ENCODE data around the gene IQCH. TPM values are rescaled to one million over a fixed set of nuclear protein-coding genes. Genes with fewer than 3 reads are reported as not detected.

The IQCH gene
- total RNA-seq, 4 donors from 2014 or later: 0.27 to 4.6 (median 1.1) TPM; not detected in 1

GRCh38 chr15:67304778-67305177, 50.2 kb downstream of the IQCH start:
- H3K9me3 ChIP-seq: no peaks in the 10 kb centered on the region
- no peaks in the 10 kb centered on the region for H3K27me3 ChIP-seq
- peaks cover 0 to 18% (median 0%) of the 10 kb centered on the region in 3 donors for H3K4me1 ChIP-seq
- no peak overlapping the region for H3K27ac ChIP-seq
- no peak for TF ChIP-seq POLR2AphosphoS5 (IDR thresholded peaks at IDR 0.05)
- TF ChIP-seq POLR2A (IDR thresholded peaks at IDR 0.05): no peak
- TF ChIP-seq EP300 (IDR thresholded peaks at IDR 0.05): no peak
- no peak for TF ChIP-seq CTCF (IDR thresholded peaks at IDR 0.05)
- no peak overlapping the region for H3K4me3 ChIP-seq
- no peaks in the 10 kb centered on the region for H3K36me3 ChIP-seq
- no peak for ATAC-seq

- 0% methylated on average over 1 of the region's 1 CpG for WGBS, 2 donors (ENCODE audit: low coverage in 1 of 2)
- Histone ChIP-seq H3K27ac (no peak overlapping the region), H3K4me3 (no peak overlapping the region), H3K27me3 (no peaks in the 10 kb centered on the region), H3K4me1 (peaks cover 0 to 18% (median 0%) of the 10 kb centered on the region in 3 donors), H3K36me3 (no peaks in the 10 kb centered on the region), H3K9me3 (no peaks in the 10 kb centered on the region)
- no peak for ATAC-seq
- TF ChIP-seq EP300 (IDR thresholded peaks at IDR 0.05) (no peak), POLR2A (IDR thresholded peaks at IDR 0.05) (no peak), POLR2AphosphoS5 (IDR thresholded peaks at IDR 0.05) (no peak), CTCF (IDR thresholded peaks at IDR 0.05) (no peak)
These were observed 50.9 kb downstream of the IQCH start for GRCh38 chr15:67305506-67305905.

- no peak for ATAC-seq
- Histone ChIP-seq H3K27ac (no peak overlapping the region), H3K36me3 (no peaks in the 10 kb centered on the region), H3K27me3 (no peaks in the 10 kb centered on the region), H3K9me3 (no peaks in the 10 kb centered on the region), H3K4me1 (peaks cover 0 to 18% (median 0%) of the 10 kb centered on the region in 3 donors), H3K4me3 (no peak overlapping the region)
- WGBS, 2 donors (ENCODE audit: low coverage in 1 of 2): 32 to 44% methylated on average over 1 of the region's 1 CpG
- TF ChIP-seq POLR2A (IDR thresholded peaks at IDR 0.05) (no peak), EP300 (IDR thresholded peaks at IDR 0.05) (no peak), POLR2AphosphoS5 (IDR thresholded peaks at IDR 0.05) (no peak), CTCF (IDR thresholded peaks at IDR 0.05) (no peak)
These were observed 52.6 kb downstream of the IQCH start for GRCh38 chr15:67307156-67307555.

GRCh38 chr15:67307889-67308597, 53.5 kb downstream of the IQCH start:
- Histone ChIP-seq H3K4me3 (no peak overlapping the region), H3K4me1 (peaks cover 0 to 18% (median 0%) of the 10 kb centered on the region in 3 donors), H3K9me3 (no peaks in the 10 kb centered on the region), H3K36me3 (no peaks in the 10 kb centered on the region), H3K27me3 (no peaks in the 10 kb centered on the region), H3K27ac (no peak overlapping the region)
- TF ChIP-seq CTCF (IDR thresholded peaks at IDR 0.05) (no peak), EP300 (IDR thresholded peaks at IDR 0.05) (no peak), POLR2AphosphoS5 (IDR thresholded peaks at IDR 0.05) (no peak), POLR2A (IDR thresholded peaks at IDR 0.05) (no peak)
- ATAC-seq: no peak
- 60 to 71% methylated on average over 1 to 4 of the region's 4 CpGs for WGBS, 2 donors (ENCODE audit: low coverage in 1 of 2)

- ATAC-seq: no peak
- Histone ChIP-seq H3K27me3 (no peaks in the 10 kb centered on the region), H3K27ac (no peak overlapping the region), H3K4me3 (no peak overlapping the region), H3K4me1 (peaks cover 0 to 14% (median 0%) of the 10 kb centered on the region in 3 donors), H3K9me3 (no peaks in the 10 kb centered on the region), H3K36me3 (no peaks in the 10 kb centered on the region)
- no peak for TF ChIP-seq CTCF (IDR thresholded peaks at IDR 0.05)
- 88 to 100% methylated on average over 1 of the region's 1 CpG for WGBS, 2 donors (ENCODE audit: low coverage in 1 of 2)
These were observed 57.1 kb downstream of the IQCH start for GRCh38 chr15:67311731-67312130.
